ENCODE data around the gene ADCY1.

DNA sequence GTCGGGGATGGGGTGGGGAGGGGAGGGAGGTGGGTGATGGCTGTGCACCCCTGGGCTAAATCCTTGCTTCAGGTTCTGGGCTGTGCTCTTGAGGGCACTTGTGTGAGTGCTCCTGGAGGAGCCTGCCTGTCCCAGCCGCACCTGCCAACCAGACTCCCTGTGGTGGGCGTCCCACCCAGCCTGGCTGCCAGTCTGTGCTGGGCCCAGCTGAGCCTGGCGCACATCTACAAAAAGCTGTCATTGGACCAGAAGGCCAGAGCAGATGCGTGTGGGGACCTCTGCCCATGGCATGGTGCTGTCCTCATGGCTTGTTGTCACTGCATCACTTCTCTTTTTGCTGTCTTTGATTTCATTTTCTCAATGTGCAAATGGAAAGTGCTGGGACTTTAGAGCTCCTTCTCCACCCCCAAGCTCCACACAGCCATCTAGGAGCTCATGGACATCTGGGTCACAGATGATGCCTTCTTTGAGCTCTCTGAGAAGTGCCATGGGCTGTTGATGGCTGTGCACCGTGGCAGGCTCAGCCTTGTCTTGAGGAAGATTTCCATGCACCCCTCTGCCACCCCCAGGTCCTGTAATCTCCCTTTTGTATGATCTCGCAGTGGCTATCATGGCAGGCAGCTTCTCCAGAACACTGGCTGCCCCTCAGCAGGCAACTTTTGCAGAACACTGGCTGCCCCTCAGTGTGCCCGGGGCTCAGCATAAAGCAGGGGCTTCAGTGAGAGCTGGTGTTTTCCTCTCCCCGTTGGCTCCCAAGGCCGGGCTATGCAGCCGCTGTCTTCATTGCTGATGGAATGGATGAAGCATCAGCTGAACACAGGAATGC, 83.9 kb downstream of the ADCY1 start:
- TF ChIP-seq, protein P1, sequence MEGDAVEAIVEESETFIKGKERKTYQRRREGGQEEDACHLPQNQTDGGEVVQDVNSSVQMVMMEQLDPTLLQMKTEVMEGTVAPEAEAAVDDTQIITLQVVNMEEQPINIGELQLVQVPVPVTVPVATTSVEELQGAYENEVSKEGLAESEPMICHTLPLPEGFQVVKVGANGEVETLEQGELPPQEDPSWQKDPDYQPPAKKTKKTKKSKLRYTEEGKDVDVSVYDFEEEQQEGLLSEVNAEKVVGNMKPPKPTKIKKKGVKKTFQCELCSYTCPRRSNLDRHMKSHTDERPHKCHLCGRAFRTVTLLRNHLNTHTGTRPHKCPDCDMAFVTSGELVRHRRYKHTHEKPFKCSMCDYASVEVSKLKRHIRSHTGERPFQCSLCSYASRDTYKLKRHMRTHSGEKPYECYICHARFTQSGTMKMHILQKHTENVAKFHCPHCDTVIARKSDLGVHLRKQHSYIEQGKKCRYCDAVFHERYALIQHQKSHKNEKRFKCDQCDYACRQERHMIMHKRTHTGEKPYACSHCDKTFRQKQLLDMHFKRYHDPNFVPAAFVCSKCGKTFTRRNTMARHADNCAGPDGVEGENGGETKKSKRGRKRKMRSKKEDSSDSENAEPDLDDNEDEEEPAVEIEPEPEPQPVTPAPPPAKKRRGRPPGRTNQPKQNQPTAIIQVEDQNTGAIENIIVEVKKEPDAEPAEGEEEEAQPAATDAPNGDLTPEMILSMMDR (IDR thresholded peaks at IDR 0.05), result no peak
- TF ChIP-seq POLR2A (IDR thresholded peaks at IDR 0.05) (no peak), EP300 (IDR thresholded peaks at IDR 0.05) (no peak)

Measured in suprapubic skin (tissue), 3 donors.